ENCODE data around the gene PRR14. TPM values are rescaled to one million over a fixed set of nuclear protein-coding genes. Genes with fewer than 3 reads are reported as not detected.
A peak's percentile ranks its signal among the peaks of the same experiment; 100 is the strongest.

The PRR14 gene
- total and polyA plus RNA-seq, 7 donors, result 20.8 to 51.4 (median 31.6) TPM

- peak; percentile 100 for DNase-seq
- H3K4me1 ChIP-seq, result peaks cover 0 to 58% (median 53%) of the 10 kb centered on the region in 4 donors
- H3K4me3 ChIP-seq, result peak within 1 kb of the TSS; percentile 91 to 99 (median 97)
- H3K27ac ChIP-seq, result peak within 1 kb of the TSS; percentile 96 to 98 (median 97)
- H3K36me3 ChIP-seq, result peaks cover 29 to 63% (median 52%) of the 10 kb centered on the region in 4 donors
- no peaks in the 10 kb centered on the region for H3K27me3 ChIP-seq
- TF ChIP-seq EP300 (IDR thresholded peaks at IDR 0.05) (peak in 2 of 4 donors; percentile 49 to 52), POLR2AphosphoS5 (IDR thresholded peaks at IDR 0.05) (peak; percentile 91 to 96 (median 95)), CTCF (IDR thresholded peaks at IDR 0.05) (peak in 3 of 4 experiments; percentile 8 to 66 (median 38)), POLR2A (IDR thresholded peaks at IDR 0.05) (peak; percentile 78 to 94)
- 0 to 1% methylated on average over 86 of the region's 86 CpGs for WGBS, 2 donors
- H3K9me3 ChIP-seq, result no peaks in the 10 kb centered on the region
- intact Hi-C loops (cut with DNase I), result loop anchor here (2.0 to 10.0 kb wide), 5 partner anchors 87 to 843 kb away; partner anchors contain the start of genes FBXL19, PAGR1, PRRT2 and TBX6
Measured at GRCh38 chr16:30657866-30658730, 7.3 kb downstream of the PRR14 start, which contains the start of gene FBRS. TSS of gene FBRS (plus strand) at chr16:30658431. CDS start at chr16:30659519, 1,088 bp downstream.

- 0% methylated on average over 64 of the region's 64 CpGs for WGBS, 2 donors
Measured at GRCh38 chr16:30658731-30659506, 8.2 kb downstream of the PRR14 start.

GRCh38 chr16:30659507-30660423 is 9.0 kb downstream of the PRR14 start:
- intact Hi-C loops (cut with DNase I), result loop anchor here (1.0 to 10.0 kb wide), 5 partner anchors 39 to 845 kb away; partner anchors contain the start of genes FBXL19, PAGR1, PRRT2 and TBX6

More at GRCh38 chr16:30658731-30659506, 8.2 kb downstream of the PRR14 start:
- H3K9me3 ChIP-seq, result no peaks in the 10 kb centered on the region
- peak overlapping the region; percentile 96 to 98 (median 97) for H3K27ac ChIP-seq
- H3K27me3 ChIP-seq, result no peaks in the 10 kb centered on the region
- peak overlapping the region; percentile 91 to 99 (median 97) for H3K4me3 ChIP-seq
- peaks cover 0 to 57% (median 51%) of the 10 kb centered on the region in 4 donors for H3K4me1 ChIP-seq
- peaks cover 27 to 63% (median 53%) of the 10 kb centered on the region in 4 donors for H3K36me3 ChIP-seq
- peak in 2 of 4 donors; percentile 11 to 24 for TF ChIP-seq POLR2AphosphoS5 (IDR thresholded peaks at IDR 0.05)
- TF ChIP-seq EP300 (IDR thresholded peaks at IDR 0.05), result no peak
- intact Hi-C loops (cut with DNase I), result loop anchor here (1.0 to 10.0 kb wide), 5 partner anchors 39 to 844 kb away; partner anchors contain the start of genes FBXL19, PAGR1, PRRT2 and TBX6
- DNase-seq, result peak; percentile 94

More at GRCh38 chr16:30659507-30660423, 9.0 kb downstream of the PRR14 start:
- Histone ChIP-seq H3K9me3 (no peaks in the 10 kb centered on the region), H3K27ac (peak overlapping the region; percentile 96 to 98 (median 97)), H3K36me3 (peaks cover 24 to 63% (median 53%) of the 10 kb centered on the region in 4 donors), H3K27me3 (no peaks in the 10 kb centered on the region), H3K4me1 (peaks cover 0 to 62% (median 56%) of the 10 kb centered on the region in 4 donors), H3K4me3 (peak overlapping the region; percentile 91 to 99 (median 97))
- 1% methylated on average over 84 of the region's 84 CpGs for WGBS, 2 donors
- TF ChIP-seq POLR2AphosphoS5 (IDR thresholded peaks at IDR 0.05) (no peak), POLR2A (IDR thresholded peaks at IDR 0.05) (no peak), CTCF (IDR thresholded peaks at IDR 0.05) (no peak), EP300 (IDR thresholded peaks at IDR 0.05) (no peak)
- peak; percentile 78 for DNase-seq

Data from sigmoid colon (tissue), 7 donors.